ENCODE measurements around the gene AMPD3. TPM values are rescaled to one million over a fixed set of nuclear protein-coding genes. Genes with fewer than 3 reads are reported as not detected.

The AMPD3 gene
- total RNA-seq, 2 experiments from 2014 or later: 13.2 to 14.1 TPM

- no peak for DNase-seq
- Mint-ChIP-seq H3K27me3 (no peaks in the 10 kb centered on the region), H3K27ac (no peak overlapping the region), H3K9me3 (no peaks in the 10 kb centered on the region), H3K4me1 (ENCODE audit: low read depth) (peaks cover 12% of the 10 kb centered on the region), H3K36me3 (ENCODE audit: low read depth) (peaks cover 92% of the 10 kb centered on the region), H3K4me3 (no peak overlapping the region)
- TF ChIP-seq, protein P1, sequence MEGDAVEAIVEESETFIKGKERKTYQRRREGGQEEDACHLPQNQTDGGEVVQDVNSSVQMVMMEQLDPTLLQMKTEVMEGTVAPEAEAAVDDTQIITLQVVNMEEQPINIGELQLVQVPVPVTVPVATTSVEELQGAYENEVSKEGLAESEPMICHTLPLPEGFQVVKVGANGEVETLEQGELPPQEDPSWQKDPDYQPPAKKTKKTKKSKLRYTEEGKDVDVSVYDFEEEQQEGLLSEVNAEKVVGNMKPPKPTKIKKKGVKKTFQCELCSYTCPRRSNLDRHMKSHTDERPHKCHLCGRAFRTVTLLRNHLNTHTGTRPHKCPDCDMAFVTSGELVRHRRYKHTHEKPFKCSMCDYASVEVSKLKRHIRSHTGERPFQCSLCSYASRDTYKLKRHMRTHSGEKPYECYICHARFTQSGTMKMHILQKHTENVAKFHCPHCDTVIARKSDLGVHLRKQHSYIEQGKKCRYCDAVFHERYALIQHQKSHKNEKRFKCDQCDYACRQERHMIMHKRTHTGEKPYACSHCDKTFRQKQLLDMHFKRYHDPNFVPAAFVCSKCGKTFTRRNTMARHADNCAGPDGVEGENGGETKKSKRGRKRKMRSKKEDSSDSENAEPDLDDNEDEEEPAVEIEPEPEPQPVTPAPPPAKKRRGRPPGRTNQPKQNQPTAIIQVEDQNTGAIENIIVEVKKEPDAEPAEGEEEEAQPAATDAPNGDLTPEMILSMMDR (IDR thresholded peaks at IDR 0.05): no peak
- peaks cover 1% of the 10 kb centered on the region for H3K4me1 ChIP-seq (ENCODE audit: insufficient read depth, low read length)
- no peak for ATAC-seq (ENCODE audit: poor library complexity)
- POLR2A ChIA-PET: no interaction called here
- H3K27me3 ChIP-seq (ENCODE audit: control insufficient read depth in 1 of 2, insufficient read depth in 2 of 2, low read length in 2 of 2): no peaks in the 10 kb centered on the region
- intact Hi-C loops (cut with DNase I, micrococcal nuclease): no loop called here
- H3K36me3 ChIP-seq (ENCODE audit: insufficient read depth, low read length): peaks cover 79% of the 10 kb centered on the region
- CTCF ChIA-PET: no interaction called here
- no peak overlapping the region for H3K4me3 ChIP-seq (ENCODE audit: low read length)
- no peak overlapping the region for H3K27ac ChIP-seq (ENCODE audit: low read depth in 1 of 2, low read length in 2 of 2)
- no peaks in the 10 kb centered on the region for H3K9me3 ChIP-seq (ENCODE audit: control insufficient read depth in 1 of 2, insufficient read depth in 1 of 2, low read length in 2 of 2)
These were observed 28.5 kb downstream of the AMPD3 start for GRCh38 chr11:10483584-10483983.

DNA sequence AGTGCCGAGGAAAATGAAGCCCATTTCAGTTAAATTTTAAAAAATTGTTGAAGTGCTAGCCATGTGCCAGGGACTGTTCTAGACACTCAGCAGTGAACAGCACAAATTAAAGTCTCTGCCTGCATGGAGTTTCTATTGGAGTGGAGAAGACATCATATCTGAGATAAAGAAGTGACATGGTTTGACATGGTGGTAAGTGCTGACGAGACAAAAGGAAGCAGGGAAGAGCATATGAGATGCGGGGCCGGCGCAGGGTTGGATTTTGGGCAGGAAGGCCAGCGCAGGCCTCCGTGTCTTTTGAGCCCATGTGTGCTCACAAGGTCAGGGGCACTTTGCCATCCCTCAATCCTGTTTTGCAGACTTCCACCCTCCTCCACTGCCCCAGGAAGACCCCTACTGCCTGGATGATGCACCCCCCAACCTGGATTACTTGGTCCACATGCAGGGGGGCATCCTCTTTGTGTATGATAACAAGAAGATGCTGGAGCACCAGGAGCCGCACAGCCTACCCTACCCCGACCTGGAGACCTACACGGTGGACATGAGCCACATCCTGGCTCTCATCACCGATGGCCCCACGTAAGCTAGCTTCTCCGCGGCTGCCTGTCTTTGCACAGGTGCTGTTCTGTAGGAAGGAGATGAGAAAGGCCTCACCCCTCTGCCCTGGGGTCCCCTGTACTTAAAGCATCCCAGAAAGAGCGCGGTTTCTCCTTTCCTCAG, 29.6 kb downstream of the AMPD3 start:
- CTCF ChIA-PET: no interaction called here

GRCh38 chr11:10485646-10486045, 30.6 kb downstream of the AMPD3 start:
- Mint-ChIP-seq H3K9me3 (no peaks in the 10 kb centered on the region), H3K36me3 (ENCODE audit: low read depth) (peaks cover 91% of the 10 kb centered on the region), H3K4me3 (no peak overlapping the region), H3K27ac (no peak overlapping the region), H3K4me1 (ENCODE audit: low read depth) (peaks cover 12% of the 10 kb centered on the region), H3K27me3 (no peaks in the 10 kb centered on the region)
- CTCF ChIA-PET: no interaction called here
- H3K27me3 ChIP-seq (ENCODE audit: control insufficient read depth in 1 of 2, insufficient read depth in 2 of 2, low read length in 2 of 2): no peaks in the 10 kb centered on the region
- peaks cover 5% of the 10 kb centered on the region for H3K4me1 ChIP-seq (ENCODE audit: insufficient read depth, low read length)
- DNase-seq (no peak), ATAC-seq (ENCODE audit: poor library complexity) (no peak)
- H3K9me3 ChIP-seq (ENCODE audit: control insufficient read depth in 1 of 2, insufficient read depth in 1 of 2, low read length in 2 of 2): no peaks in the 10 kb centered on the region
- POLR2A ChIA-PET: no interaction called here
- no peak overlapping the region for H3K4me3 ChIP-seq (ENCODE audit: low read length)
- intact Hi-C loops (cut with DNase I, micrococcal nuclease): no loop called here
- H3K36me3 ChIP-seq (ENCODE audit: insufficient read depth, low read length): peaks cover 87% of the 10 kb centered on the region
- TF ChIP-seq, protein P1 (IDR thresholded peaks at IDR 0.05): no peak
- no peak overlapping the region for H3K27ac ChIP-seq (ENCODE audit: low read depth in 1 of 2, low read length in 2 of 2)

More for the DNA sequence above, 29.6 kb downstream of the AMPD3 start:
- Mint-ChIP-seq H3K36me3 (ENCODE audit: low read depth) (peaks cover 88% of the 10 kb centered on the region), H3K9me3 (no peaks in the 10 kb centered on the region), H3K4me1 (ENCODE audit: low read depth) (peaks cover 12% of the 10 kb centered on the region), H3K4me3 (no peak overlapping the region), H3K27me3 (no peaks in the 10 kb centered on the region), H3K27ac (no peak overlapping the region)
- H3K27ac ChIP-seq (ENCODE audit: low read depth in 1 of 2, low read length in 2 of 2): no peak overlapping the region
- TF ChIP-seq, protein P1 (IDR thresholded peaks at IDR 0.05): no peak
- H3K36me3 ChIP-seq (ENCODE audit: insufficient read depth, low read length): peaks cover 83% of the 10 kb centered on the region
- no peaks in the 10 kb centered on the region for H3K9me3 ChIP-seq (ENCODE audit: control insufficient read depth in 1 of 2, insufficient read depth in 1 of 2, low read length in 2 of 2)
- no peak for DNase-seq
- H3K4me1 ChIP-seq (ENCODE audit: insufficient read depth, low read length): peaks cover 5% of the 10 kb centered on the region
- intact Hi-C loops (cut with DNase I, micrococcal nuclease): no loop called here
- no peak overlapping the region for H3K4me3 ChIP-seq (ENCODE audit: low read length)
- POLR2A ChIA-PET: no interaction called here
- no peaks in the 10 kb centered on the region for H3K27me3 ChIP-seq (ENCODE audit: control insufficient read depth in 1 of 2, insufficient read depth in 2 of 2, low read length in 2 of 2)
- no peak for ATAC-seq (ENCODE audit: poor library complexity)

Data from CD4-positive, alpha-beta T cell (primary cell).